NB4 (cell line): Measurements from ENCODE around the gene BBOF1.

ENCODE experiments used
- MYC ChIP-seq: IDR thresholded peaks from 2 replicates; pipeline ENCODE4 v1.6.1; 2011; ENCODE audit warnings: low read depth, low read length
- POLR2A ChIP-seq: IDR thresholded peaks from 2 replicates; pipeline ENCODE4 v1.6.1; 2011; ENCODE audit warnings: mild to moderate bottlenecking; ENCODE audit not compliant: insufficient read length; ENCODE audit errors: extremely low read depth
- TF ChIP-seq, protein P1 (sequence below): IDR thresholded peaks from one replicate; pipeline ENCODE4 v1.5.1; 2012; ENCODE audit warnings: low read depth, low read length
- TF ChIP-seq, protein P2 (sequence below): IDR thresholded peaks from 2 replicates; pipeline ENCODE4 v1.6.1; 2011; ENCODE audit warnings: low read depth, low read length

DNA sequence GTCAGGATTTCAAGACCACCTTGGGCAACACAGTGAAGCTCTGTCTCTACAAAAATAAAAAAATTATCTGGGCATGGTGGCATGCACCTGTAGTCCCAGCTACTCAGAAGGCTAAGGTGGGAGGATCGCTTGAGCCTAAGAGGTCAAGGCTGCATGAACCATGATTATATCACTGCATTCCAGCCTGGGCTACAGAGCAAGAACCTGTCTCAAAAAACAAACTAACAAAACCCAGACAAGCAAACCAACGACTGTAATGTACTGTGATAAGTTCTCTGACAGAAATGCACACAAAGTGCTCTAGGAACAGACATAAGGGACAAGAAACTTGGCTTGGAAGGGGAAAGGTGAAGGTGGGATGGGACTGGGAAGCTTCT lies 22.4 kb upstream of the BBOF1 start:
- TF ChIP-seq POLR2A = no peak
- TF ChIP-seq, protein P1, sequence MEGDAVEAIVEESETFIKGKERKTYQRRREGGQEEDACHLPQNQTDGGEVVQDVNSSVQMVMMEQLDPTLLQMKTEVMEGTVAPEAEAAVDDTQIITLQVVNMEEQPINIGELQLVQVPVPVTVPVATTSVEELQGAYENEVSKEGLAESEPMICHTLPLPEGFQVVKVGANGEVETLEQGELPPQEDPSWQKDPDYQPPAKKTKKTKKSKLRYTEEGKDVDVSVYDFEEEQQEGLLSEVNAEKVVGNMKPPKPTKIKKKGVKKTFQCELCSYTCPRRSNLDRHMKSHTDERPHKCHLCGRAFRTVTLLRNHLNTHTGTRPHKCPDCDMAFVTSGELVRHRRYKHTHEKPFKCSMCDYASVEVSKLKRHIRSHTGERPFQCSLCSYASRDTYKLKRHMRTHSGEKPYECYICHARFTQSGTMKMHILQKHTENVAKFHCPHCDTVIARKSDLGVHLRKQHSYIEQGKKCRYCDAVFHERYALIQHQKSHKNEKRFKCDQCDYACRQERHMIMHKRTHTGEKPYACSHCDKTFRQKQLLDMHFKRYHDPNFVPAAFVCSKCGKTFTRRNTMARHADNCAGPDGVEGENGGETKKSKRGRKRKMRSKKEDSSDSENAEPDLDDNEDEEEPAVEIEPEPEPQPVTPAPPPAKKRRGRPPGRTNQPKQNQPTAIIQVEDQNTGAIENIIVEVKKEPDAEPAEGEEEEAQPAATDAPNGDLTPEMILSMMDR = no peak
- TF ChIP-seq MYC = no peak
- TF ChIP-seq, protein P2, sequence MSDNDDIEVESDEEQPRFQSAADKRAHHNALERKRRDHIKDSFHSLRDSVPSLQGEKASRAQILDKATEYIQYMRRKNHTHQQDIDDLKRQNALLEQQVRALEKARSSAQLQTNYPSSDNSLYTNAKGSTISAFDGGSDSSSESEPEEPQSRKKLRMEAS = no peak
